HL-60/S4 treated with phorbol 12-myristate 13-acetate at 8.2 ng/mL for 4 days and 3 days (cell line): ENCODE results near the gene SART1.
"Not testable (repeated sequence)": the region's sequence is repeated elsewhere in the genome, so short reads cannot be mapped to it uniquely, and the experiment has no call there.

Experiments
- in situ Hi-C: fragments of 300-500 bp; cut with MboI; formaldehyde crosslinking; loops from 2 replicates; pipeline ENCODE4 v1.15.0; 2022; ENCODE audit warnings: low sequenced_read_pairs

The SART1 gene

DNA sequence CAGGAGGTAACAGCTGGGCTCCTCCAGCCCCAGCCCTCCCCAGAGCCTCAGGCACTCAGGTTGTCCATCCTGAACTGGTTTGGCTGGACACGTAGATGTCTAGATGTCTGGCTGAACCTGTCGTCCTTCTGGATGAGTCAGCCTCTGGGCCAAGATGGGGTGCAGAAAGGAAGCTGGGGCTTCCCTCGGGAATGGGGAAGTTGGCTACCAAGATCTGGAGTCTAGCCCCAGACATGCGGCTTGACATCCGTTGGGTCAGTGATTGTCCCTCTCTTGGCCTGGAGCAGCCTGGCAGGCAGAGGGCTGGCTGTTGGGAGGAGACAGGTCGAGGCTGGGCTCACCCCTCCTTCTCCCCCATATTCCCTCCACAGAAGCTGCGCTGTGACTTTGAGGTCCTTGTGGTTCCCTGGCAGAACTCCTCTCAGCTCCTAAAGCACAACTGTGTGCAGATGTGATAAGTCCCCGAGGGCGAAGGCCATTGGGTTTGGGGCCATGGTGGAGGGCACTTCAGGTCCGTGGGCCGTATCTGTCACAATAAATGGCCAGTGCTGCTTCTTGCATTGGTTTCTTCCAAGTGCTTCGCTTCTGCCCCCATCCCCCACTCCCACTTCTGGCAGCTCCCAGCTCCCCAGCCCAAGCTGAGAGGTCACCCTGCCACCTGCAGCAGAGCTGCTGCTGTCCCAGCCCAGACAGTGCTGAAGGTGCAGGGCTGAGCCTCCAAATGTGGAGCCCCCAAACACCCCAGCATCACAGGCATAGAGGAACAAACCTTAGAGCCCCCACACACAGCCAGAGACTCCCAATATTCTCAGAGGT lies 51.6 kb downstream of the SART1 start:
- in situ Hi-C loops, result no loop called here

DNA sequence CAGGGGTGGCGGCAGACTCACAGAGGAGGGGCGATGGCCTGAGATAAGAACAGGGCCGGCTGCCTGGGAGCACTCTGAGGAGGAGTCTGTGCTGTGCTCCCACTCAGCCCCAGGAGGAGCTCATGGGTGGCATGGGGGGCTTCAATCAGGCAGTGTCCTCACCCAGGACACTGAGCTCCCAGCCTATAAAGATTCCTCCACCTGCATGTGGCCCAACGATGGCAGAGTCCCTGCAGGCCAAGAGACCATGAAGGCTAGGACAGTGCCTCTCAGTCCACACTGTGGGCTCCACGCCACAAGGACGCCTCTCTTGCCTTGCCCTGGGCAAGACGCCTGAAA lies 52.2 kb downstream of the SART1 start:
- in situ Hi-C loops, result no loop called here

DNA sequence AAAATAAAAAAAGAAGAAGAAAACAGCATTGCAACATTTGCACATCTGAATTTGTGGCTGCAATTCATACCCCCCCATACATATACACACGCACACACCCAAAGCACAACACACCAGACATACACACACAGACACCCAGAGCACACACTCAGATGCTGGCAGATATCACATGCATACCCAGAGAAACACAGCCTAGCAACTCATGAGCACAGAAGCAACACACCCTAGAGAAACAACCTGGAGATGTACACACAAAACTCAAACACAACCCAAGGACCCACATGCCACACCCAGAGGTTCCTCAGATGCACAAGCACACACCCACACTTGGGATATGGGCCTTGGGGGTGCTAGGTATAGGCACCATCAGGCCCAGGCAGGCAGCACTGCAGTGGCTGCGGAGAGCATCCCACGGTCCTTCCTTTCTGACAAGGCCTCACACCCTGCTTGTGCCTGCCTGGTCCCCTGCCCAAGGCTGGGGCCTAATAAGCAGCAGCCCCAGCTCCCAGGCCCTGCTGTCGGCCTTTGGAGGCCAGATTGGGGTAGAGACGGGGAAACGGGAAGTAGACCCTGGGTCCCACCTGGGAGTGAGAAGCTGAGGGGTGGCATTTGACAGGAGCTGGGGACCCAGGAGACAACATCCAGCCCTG lies 53.4 kb downstream of the SART1 start:
- in situ Hi-C loops, result no loop called here

DNA sequence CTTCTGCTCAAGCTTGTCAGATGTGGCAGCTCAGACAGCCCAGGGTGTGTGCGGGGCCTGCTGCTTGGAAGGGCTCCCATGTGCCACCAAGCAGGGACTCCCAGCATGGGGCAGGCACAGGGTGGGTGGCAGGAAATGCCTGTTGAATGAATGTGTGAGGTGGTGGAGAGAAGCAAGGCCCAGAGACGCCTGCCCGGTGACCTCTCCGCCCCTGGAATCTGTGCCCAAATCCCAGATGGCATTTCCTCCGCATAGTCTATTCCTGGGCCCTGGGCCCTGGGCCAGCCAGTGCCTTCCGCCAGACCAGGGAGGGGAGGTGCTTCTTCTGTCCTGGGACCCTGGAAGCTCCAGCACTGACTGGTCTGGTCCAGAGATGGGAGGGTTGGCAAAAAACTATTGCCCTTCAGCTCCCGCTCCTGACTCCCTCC lies 53.9 kb downstream of the SART1 start:
- in situ Hi-C loops, result no loop called here

DNA sequence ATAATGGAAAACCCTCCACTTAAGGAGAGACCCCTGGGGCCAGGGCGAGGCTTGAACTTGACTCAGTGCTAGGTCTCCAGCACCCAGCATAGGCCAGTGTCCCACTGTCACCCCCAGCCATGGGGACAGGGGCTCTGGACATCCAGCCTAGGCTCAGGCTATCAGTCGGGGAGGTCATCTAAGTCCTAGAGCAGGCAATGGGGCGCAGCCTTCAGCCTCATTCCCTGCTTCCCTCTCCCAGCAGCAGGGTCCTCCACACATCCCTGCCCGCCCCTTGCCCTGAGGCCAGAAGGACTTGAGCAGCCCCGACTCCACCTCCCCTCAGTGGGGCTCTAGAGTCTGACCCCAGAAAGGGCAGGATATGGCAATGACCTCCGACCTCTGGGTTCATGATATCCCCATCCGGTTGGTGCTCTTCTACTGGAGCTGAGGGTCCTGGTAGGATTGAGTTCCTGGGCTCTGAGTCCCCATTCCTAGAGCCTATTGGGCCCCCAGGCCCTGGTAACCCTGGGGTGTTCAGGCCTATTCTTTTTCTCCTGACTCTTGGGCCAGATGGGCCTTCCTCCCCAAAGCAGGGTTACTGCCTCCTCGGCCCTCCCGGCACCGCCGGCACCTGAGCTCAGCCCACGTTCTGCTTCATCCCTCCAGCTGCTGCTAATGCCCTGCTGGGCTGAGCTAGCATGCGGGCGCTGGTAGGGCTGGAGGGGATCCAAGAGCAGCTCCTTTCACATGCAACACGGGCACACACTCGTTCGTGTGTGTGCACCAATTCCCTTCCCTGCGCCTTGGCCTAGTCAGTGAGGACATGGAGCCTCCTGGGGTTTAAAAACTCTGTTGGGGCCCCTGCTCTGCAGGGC lies 54.6 kb downstream of the SART1 start:
- in situ Hi-C loops, result no loop called here

DNA sequence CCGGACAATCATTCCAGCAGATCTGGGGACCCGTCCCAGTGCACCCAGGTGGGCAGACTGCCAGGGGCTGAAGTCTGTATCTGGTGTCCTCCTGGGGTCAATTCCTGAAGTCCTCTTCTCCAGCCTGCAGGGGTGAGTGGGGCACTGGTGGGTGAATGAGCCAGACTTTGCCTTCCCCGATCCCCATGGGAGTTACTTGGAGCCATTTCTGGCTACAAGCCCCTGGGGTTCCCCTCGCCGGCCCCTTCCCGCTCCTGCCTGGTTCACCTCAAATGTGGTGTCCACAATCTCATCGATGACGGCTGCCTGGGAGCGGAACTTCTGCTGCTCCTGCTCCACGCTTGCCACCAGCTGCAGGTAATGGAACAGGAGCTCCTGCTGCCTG lies 55.3 kb downstream of the SART1 start:
- in situ Hi-C loops, result no loop called here

DNA sequence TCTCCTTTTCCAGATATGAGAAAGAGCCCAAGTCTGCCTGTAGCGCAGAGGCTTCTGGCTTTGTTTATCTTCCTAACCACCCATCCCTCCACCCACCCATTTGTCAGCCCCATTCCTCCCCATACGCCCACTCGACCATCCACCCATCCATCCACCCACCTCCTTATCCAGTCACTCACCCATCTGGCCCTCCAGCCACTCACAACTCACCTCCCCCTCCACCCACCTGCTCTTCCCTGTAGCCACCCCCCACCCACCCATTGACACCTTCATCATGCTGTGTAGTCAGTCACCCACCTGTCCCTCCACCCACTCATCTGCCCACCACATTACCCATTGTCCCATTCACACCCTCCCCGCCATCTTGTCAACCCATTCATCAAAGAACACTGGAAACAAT lies 55.8 kb downstream of the SART1 start:
- in situ Hi-C loops, result no loop called here

DNA sequence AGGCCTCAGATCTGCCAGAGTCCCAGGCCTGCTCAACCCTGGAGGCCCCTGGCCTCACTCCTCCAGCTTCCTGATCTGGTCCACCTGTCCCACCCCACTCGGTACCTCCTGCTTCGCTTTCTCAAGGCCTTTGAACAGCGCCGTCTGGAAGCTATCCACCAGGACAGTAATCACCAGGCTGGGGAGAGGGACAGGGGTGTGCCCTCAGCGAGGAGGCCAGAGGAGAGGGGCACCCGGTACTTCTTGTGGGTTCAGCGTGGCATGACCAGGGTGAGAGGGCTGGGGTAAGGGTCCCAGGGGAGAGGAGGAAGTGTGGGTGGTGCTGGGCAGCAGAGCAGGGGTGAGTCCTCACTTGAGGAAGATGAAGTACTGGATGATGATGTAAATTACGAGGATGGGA lies 58.7 kb downstream of the SART1 start:
- in situ Hi-C loops, result no loop called here

DNA sequence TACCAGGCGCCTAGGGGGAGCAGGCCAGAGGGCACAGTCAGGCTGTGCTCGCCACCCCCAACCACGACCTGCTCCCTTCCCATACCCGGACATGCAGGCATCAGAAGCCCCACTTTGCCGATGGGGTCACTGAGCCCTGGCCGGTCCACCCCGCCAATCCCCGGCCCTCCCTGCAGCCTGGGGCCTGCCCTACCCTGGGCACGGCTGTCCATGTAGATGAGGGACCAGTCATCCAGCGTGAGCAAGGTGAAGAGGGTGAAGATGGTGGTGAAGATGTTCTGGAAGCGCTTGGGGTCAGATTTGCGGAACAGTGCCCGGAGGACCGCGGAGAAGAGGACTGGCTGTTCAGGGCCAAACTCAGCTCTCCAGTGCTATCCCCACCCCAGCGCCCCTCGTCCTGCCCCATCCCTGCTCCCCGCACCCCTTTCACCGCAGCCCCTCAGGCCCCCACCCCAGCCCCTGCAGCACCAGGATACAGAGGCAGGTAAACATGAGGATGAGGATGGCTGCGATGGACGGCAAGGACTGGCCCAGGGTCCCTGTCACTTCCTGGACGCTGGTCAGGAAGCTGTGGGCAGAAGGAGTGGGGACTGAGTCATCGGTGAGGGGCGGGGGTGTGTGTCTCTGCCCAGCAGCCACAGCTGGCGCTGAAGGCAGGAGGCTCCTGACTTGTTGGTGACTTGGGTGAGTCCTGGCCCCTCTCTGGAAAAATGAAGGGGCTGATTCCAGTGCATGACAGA lies 59.3 kb downstream of the SART1 start:
- in situ Hi-C loops, result no loop called here

DNA sequence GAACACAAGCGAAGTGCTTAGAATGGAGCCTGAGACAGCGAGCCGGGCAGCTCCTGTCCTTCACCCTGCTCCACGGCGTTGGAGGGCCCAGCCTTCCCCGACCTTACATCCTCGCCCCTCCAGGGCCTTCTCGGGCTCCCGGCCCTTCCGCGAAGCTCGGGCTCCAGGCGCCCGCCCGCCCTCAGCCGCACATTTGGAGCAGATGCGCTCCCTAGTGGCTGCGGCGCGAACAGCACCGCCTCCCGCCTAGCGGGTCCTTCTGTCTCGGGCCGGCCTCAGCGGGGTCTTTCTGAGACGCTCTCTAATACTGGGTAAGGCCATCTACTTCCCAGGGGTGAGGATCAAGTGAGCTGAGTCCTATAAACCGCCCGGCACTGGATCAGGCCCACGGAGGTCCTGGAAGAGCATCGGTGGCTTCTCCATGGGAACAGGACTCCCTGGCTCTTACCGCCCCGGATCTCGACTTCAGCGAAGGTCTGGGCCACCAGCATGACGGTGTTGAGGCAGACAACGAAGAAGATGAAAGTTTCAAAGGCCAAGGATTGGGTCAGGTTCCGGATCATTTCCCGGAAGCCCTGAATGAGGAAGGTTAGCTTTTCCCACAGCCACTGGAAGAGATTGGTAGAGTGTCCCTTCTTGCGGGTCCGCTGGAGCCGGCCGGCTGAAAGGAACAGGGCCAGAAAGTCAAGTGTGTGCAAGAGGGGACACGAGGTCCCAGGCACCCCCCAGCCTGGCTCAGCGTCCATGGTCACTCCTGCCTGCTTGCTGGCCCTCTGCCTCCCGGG lies 61.1 kb downstream of the SART1 start:
- in situ Hi-C loops, result no loop called here

DNA sequence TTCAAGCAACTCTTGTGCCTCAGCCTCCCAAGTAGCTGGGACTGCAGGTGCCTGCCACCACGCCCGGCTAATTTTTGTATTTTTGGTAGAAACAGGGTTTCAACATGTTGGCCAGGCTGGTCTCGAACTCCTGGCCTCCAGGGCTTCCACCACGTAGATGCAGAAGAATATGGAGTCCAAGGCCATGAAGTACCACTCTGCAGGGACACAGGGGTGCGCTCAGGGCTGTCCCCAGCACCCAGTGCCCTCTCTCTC lies 61.6 kb downstream of the SART1 start:
- in situ Hi-C loops, result not testable (repeated sequence)

DNA sequence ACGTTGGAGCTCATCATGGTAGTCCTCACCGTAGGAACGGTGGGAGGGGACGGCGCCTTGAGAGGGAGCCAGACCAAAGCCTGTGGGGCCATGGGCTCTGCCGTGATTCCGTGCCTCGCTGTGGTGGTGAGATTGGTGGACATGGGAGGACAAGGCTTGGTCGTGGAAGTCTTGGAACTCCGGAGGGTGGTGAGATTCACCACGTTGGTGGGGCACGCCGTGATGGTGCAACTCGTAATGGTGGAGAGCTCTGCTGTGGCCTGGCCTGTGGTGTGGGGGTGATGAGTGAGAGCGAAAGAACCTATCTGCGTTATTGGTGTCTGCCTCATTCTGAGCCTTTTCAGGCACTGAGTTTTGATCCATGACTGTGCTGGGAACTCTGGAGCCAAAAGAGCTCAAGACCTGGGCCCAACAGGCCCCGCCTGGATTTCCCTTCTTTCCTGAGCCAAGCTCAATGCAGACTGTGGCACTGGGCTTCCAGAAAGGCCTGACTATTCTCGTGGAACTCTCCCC lies 64.5 kb downstream of the SART1 start, which contains the start of gene CATSPER1:
Gene CATSPER1 (minus strand): TSS at position 463 of the 513 bp plus-strand sequence. CDS start 100 bp downstream, at position 363.
- in situ Hi-C loops, result no loop called here
